ENCODE results near the gene ETV7.

Gene ETV7

DNA sequence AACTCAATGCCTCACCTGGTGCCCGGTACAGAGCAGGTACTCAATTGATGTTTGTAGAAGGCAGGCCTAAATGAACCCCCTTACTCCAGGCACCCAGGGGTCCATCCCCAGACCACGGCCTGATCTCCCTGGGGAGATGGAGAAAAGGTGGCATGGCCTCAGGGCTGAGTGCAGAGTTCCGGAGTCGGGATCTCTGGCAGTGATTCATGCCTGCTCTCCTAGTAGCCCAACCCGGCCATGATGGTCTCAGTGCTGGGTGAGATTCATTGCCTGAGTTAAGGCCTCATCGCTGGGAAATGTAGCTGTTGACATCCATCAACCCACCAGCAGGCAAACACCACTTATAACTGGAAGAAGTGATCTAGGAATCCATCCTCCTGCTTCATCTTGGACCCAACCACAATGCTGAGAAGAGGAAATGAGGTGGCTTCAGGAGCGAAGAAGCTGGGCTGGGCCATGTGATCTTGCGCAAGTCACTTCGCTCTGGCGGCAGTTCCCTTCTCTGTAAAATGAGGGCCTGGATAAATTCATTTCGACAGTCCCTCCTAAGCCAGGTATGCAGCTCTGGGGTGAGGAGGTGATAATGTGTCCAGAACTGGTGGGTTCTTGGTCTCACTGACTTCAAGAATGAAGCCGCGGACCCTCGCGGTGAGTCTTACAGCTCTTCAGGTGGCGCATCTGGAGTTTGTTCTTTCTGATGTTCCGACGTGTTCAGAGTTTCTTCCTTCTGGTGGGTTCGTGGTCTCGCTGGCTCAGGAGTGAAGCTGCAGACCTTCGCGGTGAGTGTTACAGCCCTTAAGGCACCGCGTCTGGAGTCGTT is 24.7 kb downstream of the ETV7 start:
- no peak overlapping the region for H4K5ac ChIP-seq (ENCODE audit: low read length)
- no peak overlapping the region for H3K23ac ChIP-seq (ENCODE audit: low read length)
- H3K36me3 ChIP-seq (ENCODE audit: control insufficient read depth, insufficient read depth, low read length) = no peaks in the 10 kb centered on the region
- H3K4me2 ChIP-seq (ENCODE audit: low read length) = no peak overlapping the region
- H3K18ac ChIP-seq (ENCODE audit: low read length) = no peak overlapping the region
- DNase-seq = no peak
- no peak overlapping the region for H2BK120ac ChIP-seq (ENCODE audit: low read depth, low read length)
- H3K4me1 ChIP-seq (ENCODE audit: control insufficient read depth, low read depth, low read length) = no peaks in the 10 kb centered on the region
- H3K27ac ChIP-seq (ENCODE audit: low read depth, low read length) = no peak overlapping the region
- H3K27me3 ChIP-seq (ENCODE audit: insufficient read depth, low read length, poor library complexity) = no peaks in the 10 kb centered on the region
- H3K9ac ChIP-seq (ENCODE audit: low read length) = no peak overlapping the region
- H2BK5ac ChIP-seq (ENCODE audit: low read length) = no peak overlapping the region
- H2AK5ac ChIP-seq (ENCODE audit: low read length) = no peak overlapping the region
- no peak overlapping the region for H4K8ac ChIP-seq (ENCODE audit: low read depth, low read length)
- H3K4ac ChIP-seq (ENCODE audit: low read depth, low read length) = no peak overlapping the region
- WGBS (ENCODE audit: extremely low coverage, insufficient coverage, low lambda C conversion rate) = no CpG with 5 or more reads among the region's 25 CpGs
- no peak overlapping the region for H3K4me3 ChIP-seq (ENCODE audit: low read length)
- no peak overlapping the region for H3K56ac ChIP-seq (ENCODE audit: low read length)
- H2BK15ac ChIP-seq (replicated peaks; ENCODE audit: low read depth) = no peak overlapping the region
- no peaks in the 10 kb centered on the region for H3K79me1 ChIP-seq (ENCODE audit: low read length)
- H3K79me2 ChIP-seq (ENCODE audit: control insufficient read depth, insufficient read depth, low read length) = no peaks in the 10 kb centered on the region

DNA sequence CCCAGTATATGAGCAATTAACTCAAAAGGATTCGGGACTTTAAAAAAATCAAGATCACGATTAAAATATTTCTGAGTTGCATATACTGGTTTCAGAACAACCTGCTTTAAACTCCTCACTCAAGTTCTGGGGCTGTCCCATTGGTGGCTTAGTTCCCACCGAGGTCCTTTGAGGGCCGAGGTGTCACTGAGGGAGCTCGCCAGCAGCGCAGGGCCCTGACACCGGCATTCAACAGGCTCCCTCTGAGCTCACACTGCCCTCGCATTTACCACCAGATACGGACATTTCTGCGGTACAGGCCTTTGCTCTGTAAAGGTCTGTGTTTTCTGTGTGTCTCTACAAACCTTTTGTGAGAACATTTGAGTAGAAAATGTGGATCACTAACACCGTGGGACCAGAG is 26.4 kb downstream of the ETV7 start:
- WGBS (ENCODE audit: extremely low coverage, insufficient coverage, low lambda C conversion rate) = no CpG with 5 or more reads among the region's 11 CpGs
- H2BK15ac ChIP-seq (replicated peaks; ENCODE audit: low read depth) = no peak overlapping the region
- no peak overlapping the region for H3K23ac ChIP-seq (ENCODE audit: low read length)
- no peak overlapping the region for H3K4ac ChIP-seq (ENCODE audit: low read depth, low read length)
- no peaks in the 10 kb centered on the region for H3K36me3 ChIP-seq (ENCODE audit: control insufficient read depth, insufficient read depth, low read length)
- H3K9ac ChIP-seq (ENCODE audit: low read length) = no peak overlapping the region
- no peaks in the 10 kb centered on the region for H3K79me1 ChIP-seq (ENCODE audit: low read length)
- no peak overlapping the region for H2BK120ac ChIP-seq (ENCODE audit: low read depth, low read length)
- H3K4me3 ChIP-seq (ENCODE audit: low read length) = no peak overlapping the region
- H3K27me3 ChIP-seq (ENCODE audit: insufficient read depth, low read length, poor library complexity) = no peaks in the 10 kb centered on the region
- no peak for DNase-seq
- no peak overlapping the region for H3K18ac ChIP-seq (ENCODE audit: low read length)
- H4K8ac ChIP-seq (ENCODE audit: low read depth, low read length) = no peak overlapping the region
- H3K79me2 ChIP-seq (ENCODE audit: control insufficient read depth, insufficient read depth, low read length) = no peaks in the 10 kb centered on the region
- H3K27ac ChIP-seq (ENCODE audit: low read depth, low read length) = no peak overlapping the region
- H2BK5ac ChIP-seq (ENCODE audit: low read length) = no peak overlapping the region
- no peak overlapping the region for H4K5ac ChIP-seq (ENCODE audit: low read length)
- no peak overlapping the region for H2AK5ac ChIP-seq (ENCODE audit: low read length)
- no peak overlapping the region for H3K56ac ChIP-seq (ENCODE audit: low read length)
- H3K4me2 ChIP-seq (ENCODE audit: low read length) = no peak overlapping the region
- H3K4me1 ChIP-seq (ENCODE audit: control insufficient read depth, low read depth, low read length) = no peaks in the 10 kb centered on the region

DNA sequence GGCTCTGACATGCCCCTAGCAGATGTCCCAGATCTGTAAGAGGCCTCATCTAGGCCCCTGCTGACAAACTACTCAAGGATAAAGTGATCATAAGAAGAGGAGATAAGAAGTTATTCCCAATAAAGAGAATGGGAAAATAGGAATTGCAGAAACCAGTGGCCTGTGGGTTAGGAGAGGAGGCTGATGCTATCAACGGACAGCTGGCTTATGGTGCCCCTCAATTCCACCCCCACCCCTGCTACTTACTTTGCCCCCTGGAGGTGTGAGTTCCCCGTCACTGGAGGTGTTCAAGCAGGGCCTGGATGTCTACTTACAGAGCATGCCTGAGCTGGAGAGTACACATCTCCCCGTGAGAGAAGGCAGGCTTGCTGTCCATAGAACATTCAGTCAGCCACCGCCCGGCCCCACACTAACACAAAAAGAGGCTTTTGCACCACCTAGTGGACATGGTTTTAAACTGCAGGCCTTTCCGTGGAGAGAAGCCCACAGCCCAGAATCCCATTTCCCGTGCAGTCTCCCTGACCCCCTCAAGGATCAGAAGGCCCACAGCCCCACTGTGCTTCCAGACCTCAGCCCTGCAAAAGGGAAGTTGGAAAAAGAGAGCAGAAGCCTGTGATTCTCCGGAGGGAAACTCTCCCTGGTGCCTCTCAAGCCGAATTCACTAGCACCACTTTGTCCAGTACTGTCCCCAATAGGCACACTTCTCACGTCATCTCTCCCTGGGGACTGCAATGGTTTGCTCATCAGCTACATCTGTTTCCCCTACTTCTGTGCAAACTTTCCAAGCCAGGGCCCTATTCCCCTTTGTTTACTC is 27.0 kb downstream of the ETV7 start:
- no peak overlapping the region for H4K8ac ChIP-seq (ENCODE audit: low read depth, low read length)
- no peak overlapping the region for H2BK5ac ChIP-seq (ENCODE audit: low read length)
- H2AK5ac ChIP-seq (ENCODE audit: low read length) = no peak overlapping the region
- no peak overlapping the region for H3K27ac ChIP-seq (ENCODE audit: low read depth, low read length)
- no peak overlapping the region for H3K4me2 ChIP-seq (ENCODE audit: low read length)
- no peaks in the 10 kb centered on the region for H3K79me1 ChIP-seq (ENCODE audit: low read length)
- H3K23ac ChIP-seq (ENCODE audit: low read length) = no peak overlapping the region
- H3K56ac ChIP-seq (ENCODE audit: low read length) = peak overlapping the region; percentile 77
- no peak overlapping the region for H4K5ac ChIP-seq (ENCODE audit: low read length)
- peak overlapping the region; percentile 35 for H3K9ac ChIP-seq (ENCODE audit: low read length)
- no CpG with 5 or more reads among the region's 10 CpGs for WGBS (ENCODE audit: extremely low coverage, insufficient coverage, low lambda C conversion rate)
- H3K4me3 ChIP-seq (ENCODE audit: low read length) = no peak overlapping the region
- H2BK120ac ChIP-seq (ENCODE audit: low read depth, low read length) = no peak overlapping the region
- peak; percentile 83 for DNase-seq
- H3K4ac ChIP-seq (ENCODE audit: low read depth, low read length) = no peak overlapping the region
- H2BK15ac ChIP-seq (replicated peaks; ENCODE audit: low read depth) = no peak overlapping the region
- no peaks in the 10 kb centered on the region for H3K36me3 ChIP-seq (ENCODE audit: control insufficient read depth, insufficient read depth, low read length)
- H3K18ac ChIP-seq (ENCODE audit: low read length) = no peak overlapping the region
- H3K79me2 ChIP-seq (ENCODE audit: control insufficient read depth, insufficient read depth, low read length) = no peaks in the 10 kb centered on the region
- no peaks in the 10 kb centered on the region for H3K4me1 ChIP-seq (ENCODE audit: control insufficient read depth, low read depth, low read length)
- no peaks in the 10 kb centered on the region for H3K27me3 ChIP-seq (ENCODE audit: insufficient read depth, low read length, poor library complexity)

DNA sequence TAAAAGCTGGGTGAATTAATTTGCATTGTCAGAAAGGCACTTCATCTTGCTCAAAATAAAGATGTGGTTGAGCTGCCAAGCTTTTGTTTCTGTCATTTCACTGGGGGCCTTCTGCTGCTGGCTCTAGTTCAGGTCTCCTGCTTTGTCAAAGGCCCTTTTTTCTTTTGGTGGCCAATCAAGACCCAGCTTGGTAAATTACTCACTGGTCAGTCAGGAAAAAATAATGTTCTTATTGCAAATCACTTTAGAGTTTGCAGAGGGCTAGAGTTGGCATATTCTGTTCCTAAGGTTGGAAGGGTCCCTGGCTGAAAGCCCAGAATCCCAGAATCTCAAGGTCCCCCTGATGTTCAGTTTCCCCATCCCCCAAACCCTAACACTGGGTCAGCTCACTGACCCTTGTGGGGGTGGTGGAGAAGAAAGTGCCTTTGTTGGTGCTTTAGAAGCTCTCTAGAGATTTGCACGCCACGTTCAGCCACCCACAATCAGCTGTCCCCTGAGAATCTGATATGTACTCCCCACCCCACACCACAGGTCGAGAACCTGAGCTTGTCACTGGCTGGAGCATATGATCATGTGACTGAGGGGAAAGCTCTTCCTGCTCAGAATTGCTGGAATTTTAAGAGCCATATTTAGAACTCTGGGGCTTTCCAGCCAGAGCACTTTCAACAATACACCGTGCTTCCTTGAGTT is 29.1 kb downstream of the ETV7 start:
- H3K4me1 ChIP-seq (ENCODE audit: control insufficient read depth, low read depth, low read length) = no peaks in the 10 kb centered on the region
- no peak overlapping the region for H3K4me2 ChIP-seq (ENCODE audit: low read length)
- no peak overlapping the region for H2BK15ac ChIP-seq (replicated peaks; ENCODE audit: low read depth)
- H4K5ac ChIP-seq (ENCODE audit: low read length) = no peak overlapping the region
- H3K36me3 ChIP-seq (ENCODE audit: control insufficient read depth, insufficient read depth, low read length) = no peaks in the 10 kb centered on the region
- no peak overlapping the region for H4K8ac ChIP-seq (ENCODE audit: low read depth, low read length)
- H2BK5ac ChIP-seq (ENCODE audit: low read length) = no peak overlapping the region
- no peak overlapping the region for H3K27ac ChIP-seq (ENCODE audit: low read depth, low read length)
- no peak overlapping the region for H2BK120ac ChIP-seq (ENCODE audit: low read depth, low read length)
- H3K79me2 ChIP-seq (ENCODE audit: control insufficient read depth, insufficient read depth, low read length) = no peaks in the 10 kb centered on the region
- no peaks in the 10 kb centered on the region for H3K27me3 ChIP-seq (ENCODE audit: insufficient read depth, low read length, poor library complexity)
- no peak overlapping the region for H3K9ac ChIP-seq (ENCODE audit: low read length)
- H3K79me1 ChIP-seq (ENCODE audit: low read length) = no peaks in the 10 kb centered on the region
- WGBS (ENCODE audit: extremely low coverage, insufficient coverage, low lambda C conversion rate) = no CpG with 5 or more reads among the region's 4 CpGs
- no peak overlapping the region for H2AK5ac ChIP-seq (ENCODE audit: low read length)
- H3K56ac ChIP-seq (ENCODE audit: low read length) = no peak overlapping the region
- H3K23ac ChIP-seq (ENCODE audit: low read length) = no peak overlapping the region
- no peak overlapping the region for H3K4me3 ChIP-seq (ENCODE audit: low read length)
- DNase-seq = no peak
- H3K4ac ChIP-seq (ENCODE audit: low read depth, low read length) = no peak overlapping the region
- H3K18ac ChIP-seq (ENCODE audit: low read length) = no peak overlapping the region

DNA sequence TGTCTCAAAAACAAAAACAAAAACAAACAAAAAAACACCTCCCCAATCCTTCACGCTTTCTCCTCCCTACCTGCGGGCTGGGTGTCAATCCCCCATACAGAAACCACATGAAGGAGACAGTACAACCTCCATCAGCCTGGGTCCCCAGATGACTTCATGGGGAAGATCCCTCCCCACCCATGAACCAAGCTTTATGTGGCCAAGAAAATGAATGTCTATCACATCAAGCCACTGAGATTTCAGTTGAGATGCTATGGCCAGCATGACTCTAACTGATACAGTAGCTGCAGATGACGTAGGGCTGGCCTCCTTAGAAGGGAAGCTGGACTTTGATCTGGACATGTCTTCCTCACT is 29.6 kb downstream of the ETV7 start:
- Histone ChIP-seq H3K18ac (ENCODE audit: low read length) (no peak overlapping the region), H3K36me3 (ENCODE audit: control insufficient read depth, insufficient read depth, low read length) (no peaks in the 10 kb centered on the region), H2BK120ac (ENCODE audit: low read depth, low read length) (no peak overlapping the region), H4K8ac (ENCODE audit: low read depth, low read length) (no peak overlapping the region), H2BK5ac (ENCODE audit: low read length) (no peak overlapping the region), H3K9ac (ENCODE audit: low read length) (no peak overlapping the region), H3K23ac (ENCODE audit: low read length) (no peak overlapping the region), H3K27ac (ENCODE audit: low read depth, low read length) (no peak overlapping the region), H3K79me1 (ENCODE audit: low read length) (no peaks in the 10 kb centered on the region), H3K4me2 (ENCODE audit: low read length) (no peak overlapping the region), H3K4me1 (ENCODE audit: control insufficient read depth, low read depth, low read length) (no peaks in the 10 kb centered on the region), H3K79me2 (ENCODE audit: control insufficient read depth, insufficient read depth, low read length) (no peaks in the 10 kb centered on the region), H2BK15ac (replicated peaks; ENCODE audit: low read depth) (no peak overlapping the region), H3K27me3 (ENCODE audit: insufficient read depth, low read length, poor library complexity) (no peaks in the 10 kb centered on the region), H3K56ac (ENCODE audit: low read length) (no peak overlapping the region), H4K5ac (ENCODE audit: low read length) (no peak overlapping the region), H3K4me3 (ENCODE audit: low read length) (no peak overlapping the region), H2AK5ac (ENCODE audit: low read length) (no peak overlapping the region), H3K4ac (ENCODE audit: low read depth, low read length) (no peak overlapping the region)
- no peak for DNase-seq
- WGBS (ENCODE audit: extremely low coverage, insufficient coverage, low lambda C conversion rate) = no CpG with 5 or more reads among the region's 3 CpGs

Measured in mesendoderm (in vitro differentiated cells).